KBM-7 (cell line): ENCODE results near the gene CXCL9.
A peak's percentile ranks its signal among the peaks of the same experiment; 100 is the strongest.
"Not testable (repeated sequence)": the region's sequence is repeated elsewhere in the genome, so short reads cannot be mapped to it uniquely, and the experiment has no call there.

ENCODE experiments used
- DNase-seq: peaks from one replicate; pipeline ENCODE4 v3.0.0-alpha.2; 2015
- in situ Hi-C: fragments of 300-500 bp; cut with MboI; formaldehyde crosslinking; loops from 2 replicates; pipeline ENCODE4 v1.14.3; 2020; ENCODE audit warnings: low sequenced_read_pairs, low pct_unique_long_range_greater_than_20kb, mixed read lengths

The CXCL9 gene

GRCh38 chr4:76016393-76016792 lies 9.1 kb upstream of the CXCL9 start:
- in situ Hi-C loops = no loop called here
- DNase-seq = no peak

- no peak for DNase-seq
- in situ Hi-C loops = no loop called here
These were observed 6.2 kb upstream of the CXCL9 start for GRCh38 chr4:76013540-76013939.

- no peak for DNase-seq
- in situ Hi-C loops = no loop called here
These were observed 5.1 kb upstream of the CXCL9 start for GRCh38 chr4:76012388-76012801.

- DNase-seq = no peak
- in situ Hi-C loops = no loop called here
These were observed 4.5 kb upstream of the CXCL9 start for GRCh38 chr4:76011700-76012387.

GRCh38 chr4:76011018-76011670 lies 3.8 kb upstream of the CXCL9 start:
- in situ Hi-C loops = no loop called here
- DNase-seq = no peak

GRCh38 chr4:76010576-76010975 lies 3.3 kb upstream of the CXCL9 start:
- no peak for DNase-seq
- in situ Hi-C loops = no loop called here

- in situ Hi-C loops = no loop called here
- no peak for DNase-seq
These were observed 2.0 kb upstream of the CXCL9 start for GRCh38 chr4:76009311-76009710.

- in situ Hi-C loops = no loop called here
- DNase-seq = no peak
These were observed 3.7 kb downstream of the CXCL9 start for GRCh38 chr4:76003620-76004019.

- in situ Hi-C loops = no loop called here
These were observed 4.3 kb downstream of the CXCL9 start for GRCh38 chr4:76003035-76003434.

GRCh38 chr4:76002176-76002575 lies 5.1 kb downstream of the CXCL9 start:
- peak; percentile 68 for DNase-seq
- in situ Hi-C loops = no loop called here

More at GRCh38 chr4:76003035-76003434, 4.3 kb downstream of the CXCL9 start:
- no peak for DNase-seq

GRCh38 chr4:76001700-76002099 lies 5.6 kb downstream of the CXCL9 start:
- in situ Hi-C loops = no loop called here
- DNase-seq = peak; percentile 42

GRCh38 chr4:76000279-76000678 lies 7.0 kb downstream of the CXCL9 start:
- in situ Hi-C loops = no loop called here
- no peak for DNase-seq

- DNase-seq = not testable (repeated sequence)
- in situ Hi-C loops = loop anchor here (10.0 kb wide), 1 partner anchor 66 kb away; no protein-coding TSS in a partner anchor
These were observed 8.7 kb downstream of the CXCL9 start for GRCh38 chr4:75998525-75999147.

GRCh38 chr4:75997946-75998345 lies 9.4 kb downstream of the CXCL9 start:
- no peak for DNase-seq
- in situ Hi-C loops = loop anchor here (10.0 kb wide), 1 partner anchor 67 kb away; no protein-coding TSS in a partner anchor

GRCh38 chr4:75997081-75997480 lies 10.2 kb downstream of the CXCL9 start:
- no peak for DNase-seq
- in situ Hi-C loops = loop anchor here (10.0 kb wide), 1 partner anchor 68 kb away; no protein-coding TSS in a partner anchor

GRCh38 chr4:75995727-75996126 lies 11.6 kb downstream of the CXCL9 start:
- peak; percentile 81 for DNase-seq
- in situ Hi-C loops = loop anchor here (10.0 kb wide), 1 partner anchor 69 kb away; no protein-coding TSS in a partner anchor

- no peak for DNase-seq
- in situ Hi-C loops = loop anchor here (10.0 kb wide), 1 partner anchor 72 kb away; no protein-coding TSS in a partner anchor
These were observed 14.8 kb downstream of the CXCL9 start for GRCh38 chr4:75992462-75992861.

GRCh38 chr4:75989846-75990528 lies 17.3 kb downstream of the CXCL9 start:
- in situ Hi-C loops = loop anchor here (10.0 kb wide), 1 partner anchor 75 kb away; no protein-coding TSS in a partner anchor
- DNase-seq = no peak

GRCh38 chr4:75985116-75985515 lies 22.2 kb downstream of the CXCL9 start:
- in situ Hi-C loops = no loop called here
- no peak for DNase-seq
